Measurements from ENCODE around the gene LILRB1.

- TF ChIP-seq POLR2AphosphoS5 (IDR thresholded peaks at IDR 0.05; ENCODE audit: low read depth, low read length): no peak
- TF ChIP-seq TAF1 (IDR thresholded peaks at IDR 0.05; ENCODE audit: low read depth, low read length): no peak
- TF ChIP-seq POLR2A (IDR thresholded peaks at IDR 0.05; ENCODE audit: low read depth, low read length): no peak
- no peak for TF ChIP-seq POU2F2 (IDR thresholded peaks at IDR 0.05; ENCODE audit: low read depth, low read length)
- no peak for TF ChIP-seq PAX5 (IDR thresholded peaks at IDR 0.05; ENCODE audit: insufficient read depth, low read length, severe bottlenecking)
Measured at GRCh38 chr19:54682306-54682856, 52.1 kb downstream of the LILRB1 start.
